A204.1 (cell line): Measurements from ENCODE around the gene SELENOV.

Source experiments
- FAIRE-seq: peaks from 2 replicates; lab custom pipeline; 2012; peaks lifted over from hg19 to GRCh38; lab: Jason Lieb, UNC

Gene SELENOV

GRCh38 chr19:39520541-39521484 lies 5.9 kb downstream of the SELENOV start:
- no peak for FAIRE-seq

GRCh38 chr19:39524495-39524894 lies 9.6 kb downstream of the SELENOV start:
- no peak for FAIRE-seq

GRCh38 chr19:39525205-39525604 lies 10.3 kb downstream of the SELENOV start:
- FAIRE-seq = no peak

GRCh38 chr19:39531834-39532232 lies 16.9 kb downstream of the SELENOV start:
- no peak for FAIRE-seq

GRCh38 chr19:39532233-39533002 lies 17.5 kb downstream of the SELENOV start, which contains the start of gene EID2B:
EID2B (minus strand) TSS chr19:39532852; CDS start chr19:39532802, 50 bp downstream.
- FAIRE-seq = peak; percentile 82

GRCh38 chr19:39533003-39533512 lies 18.1 kb downstream of the SELENOV start:
- no peak for FAIRE-seq

- no peak for FAIRE-seq
Measured at GRCh38 chr19:39533791-39534190, 18.9 kb downstream of the SELENOV start.

GRCh38 chr19:39539165-39539517 lies 24.2 kb downstream of the SELENOV start:
- no peak for FAIRE-seq

GRCh38 chr19:39539518-39540332 lies 24.8 kb downstream of the SELENOV start, which contains the start of gene EID2:
EID2 (minus strand) TSS chr19:39540161; CDS start chr19:39540079, 82 bp downstream.
- FAIRE-seq = peak; percentile 95

- no peak for FAIRE-seq
Measured at GRCh38 chr19:39540333-39540673, 25.4 kb downstream of the SELENOV start.

- FAIRE-seq = no peak
Measured at GRCh38 chr19:39542206-39542605, 27.3 kb downstream of the SELENOV start.

- no peak for FAIRE-seq
Measured at GRCh38 chr19:39543477-39543857, 28.5 kb downstream of the SELENOV start.

GRCh38 chr19:39544226-39544903 lies 29.4 kb downstream of the SELENOV start:
- no peak for FAIRE-seq

- no peak for FAIRE-seq
Measured at GRCh38 chr19:39544911-39545310, 30.0 kb downstream of the SELENOV start.

GRCh38 chr19:39546599-39546998 lies 31.7 kb downstream of the SELENOV start:
- no peak for FAIRE-seq

- FAIRE-seq = no peak
Measured at GRCh38 chr19:39550197-39550596, 35.3 kb downstream of the SELENOV start.

GRCh38 chr19:39553082-39553652 lies 38.2 kb downstream of the SELENOV start:
- no peak for FAIRE-seq

- no peak for FAIRE-seq
Measured at GRCh38 chr19:39554701-39555311, 39.9 kb downstream of the SELENOV start.

- FAIRE-seq = no peak
Measured at GRCh38 chr19:39555883-39556282, 40.9 kb downstream of the SELENOV start.

- no peak for FAIRE-seq
Measured at GRCh38 chr19:39557811-39558623, 43.1 kb downstream of the SELENOV start.
